T47D (cell line): ENCODE measurements around the gene TRAPPC2L.

ENCODE experiments used
- DNase-seq, 2 experiments: peaks; one replicate each; pipeline versions ENCODE4 v3.0.0 to v3.0.0-alpha.2; 2011 to 2012; ENCODE audit warnings: low read depth in 1 of 2, low spot score in 1 of 2
- JUND ChIP-seq: IDR thresholded peaks from 2 replicates; pipeline ENCODE4 v1.6.1; 2012; ENCODE audit warnings: low read depth
- in situ Hi-C: cut with HindIII; loops from 2 replicates; pipeline ENCODE4 v1.10.0; 2016; ENCODE audit warnings: low sequenced_read_pairs, low pct_unique_long_range_greater_than_20kb

Gene TRAPPC2L

GRCh38 chr16:88864099-88864498 is 7.2 kb downstream of the TRAPPC2L start:
- no peak for DNase-seq
- in situ Hi-C loops, result no loop called here
- TF ChIP-seq JUND, result no peak

GRCh38 chr16:88864521-88864920 is 7.6 kb downstream of the TRAPPC2L start:
- no peak for DNase-seq
- no peak for TF ChIP-seq JUND
- in situ Hi-C loops, result no loop called here

GRCh38 chr16:88865310-88865709 is 8.4 kb downstream of the TRAPPC2L start:
- in situ Hi-C loops, result no loop called here
- no peak for DNase-seq
- TF ChIP-seq JUND, result no peak

- no peak for DNase-seq
Measured at GRCh38 chr16:88865742-88866141, 8.8 kb downstream of the TRAPPC2L start.

GRCh38 chr16:88866151-88866920 is 9.4 kb downstream of the TRAPPC2L start, which contains the start of gene PABPN1L:
TSS of gene PABPN1L (minus strand) at chr16:88866660. CDS start at chr16:88866606, 54 bp downstream.
- DNase-seq, result peak in 1 of 2 experiments; percentile 43
- TF ChIP-seq JUND, result no peak
- in situ Hi-C loops, result no loop called here

More at GRCh38 chr16:88865742-88866141, 8.8 kb downstream of the TRAPPC2L start:
- no peak for TF ChIP-seq JUND
- in situ Hi-C loops, result no loop called here

- no peak for TF ChIP-seq JUND
- in situ Hi-C loops, result no loop called here
- no peak for DNase-seq
Measured at GRCh38 chr16:88867581-88868246, 10.8 kb downstream of the TRAPPC2L start.

GRCh38 chr16:88868974-88869672 is 12.2 kb downstream of the TRAPPC2L start:
- in situ Hi-C loops, result no loop called here

GRCh38 chr16:88869673-88869980 is 12.7 kb downstream of the TRAPPC2L start:
- no peak for DNase-seq
- in situ Hi-C loops, result no loop called here
- no peak for TF ChIP-seq JUND

More at GRCh38 chr16:88868974-88869672, 12.2 kb downstream of the TRAPPC2L start:
- no peak for TF ChIP-seq JUND
- no peak for DNase-seq

- in situ Hi-C loops, result no loop called here
- no peak for TF ChIP-seq JUND
- no peak for DNase-seq
Measured at GRCh38 chr16:88870608-88871348, 13.9 kb downstream of the TRAPPC2L start.

GRCh38 chr16:88871349-88871702 is 14.4 kb downstream of the TRAPPC2L start:
- no peak for DNase-seq
- in situ Hi-C loops, result no loop called here

GRCh38 chr16:88871730-88872416 is 14.9 kb downstream of the TRAPPC2L start:
- TF ChIP-seq JUND, result no peak
- no peak for DNase-seq
- in situ Hi-C loops, result no loop called here

More at GRCh38 chr16:88871349-88871702, 14.4 kb downstream of the TRAPPC2L start:
- no peak for TF ChIP-seq JUND
